ENCODE results near the gene TAB2. TPM values are rescaled to one million over a fixed set of nuclear protein-coding genes. Genes with fewer than 3 reads are reported as not detected.

Gene TAB2
- total and polyA plus RNA-seq, 2 of the 8 experiments (the other 6 are each of a cell fraction or from before 2014, with no cell fraction given) = 40.4 to 63.0 TPM

DNA sequence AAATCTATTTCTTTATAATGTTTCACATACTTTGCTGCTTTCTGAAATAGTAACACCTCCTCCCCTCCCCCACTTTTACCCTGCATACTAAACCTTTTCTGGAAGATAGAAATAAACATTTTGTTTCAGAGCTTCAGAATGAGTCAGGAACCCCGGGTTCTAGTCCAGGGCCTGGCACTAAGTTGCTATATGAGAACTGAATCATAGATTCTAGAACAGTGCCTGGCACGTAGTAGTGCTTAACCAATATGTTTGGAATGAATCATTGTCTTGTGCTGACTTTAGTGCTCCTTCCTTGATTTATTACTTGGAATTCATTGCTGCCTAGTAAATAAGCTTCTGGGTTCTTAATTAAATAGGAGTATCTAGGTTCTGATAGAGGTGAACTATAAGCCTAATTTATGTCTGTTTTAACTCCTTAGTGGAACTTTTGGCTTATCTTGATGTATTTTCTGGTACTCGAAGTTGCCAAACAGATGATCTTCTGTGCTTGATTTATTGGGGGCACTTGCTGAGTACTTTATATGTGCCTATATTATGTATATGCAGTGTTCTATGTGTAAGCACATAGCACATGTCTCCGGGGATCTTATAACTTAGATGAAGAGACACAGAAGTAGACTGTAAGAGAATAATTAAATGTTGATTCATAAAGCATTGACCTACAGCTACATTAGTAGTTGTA, 18.6 kb downstream of the TAB2 start (continued):
- no peak for TF ChIP-seq RNF2 (IDR thresholded peaks at IDR 0.05; ENCODE audit: borderline replicate concordance, low read depth, low read length, missing control alignments, poor library complexity, severe bottlenecking)
- no peak for TF ChIP-seq GABPA (IDR thresholded peaks at IDR 0.05; ENCODE audit: borderline replicate concordance, insufficient read depth, low read length)
- no peak for TF ChIP-seq BACH1 (IDR thresholded peaks at IDR 0.05; ENCODE audit: low read length)
- TF ChIP-seq RFX5 (IDR thresholded peaks at IDR 0.05; ENCODE audit: borderline replicate concordance, low read depth, low read length) = no peak
- TF ChIP-seq, protein P1, sequence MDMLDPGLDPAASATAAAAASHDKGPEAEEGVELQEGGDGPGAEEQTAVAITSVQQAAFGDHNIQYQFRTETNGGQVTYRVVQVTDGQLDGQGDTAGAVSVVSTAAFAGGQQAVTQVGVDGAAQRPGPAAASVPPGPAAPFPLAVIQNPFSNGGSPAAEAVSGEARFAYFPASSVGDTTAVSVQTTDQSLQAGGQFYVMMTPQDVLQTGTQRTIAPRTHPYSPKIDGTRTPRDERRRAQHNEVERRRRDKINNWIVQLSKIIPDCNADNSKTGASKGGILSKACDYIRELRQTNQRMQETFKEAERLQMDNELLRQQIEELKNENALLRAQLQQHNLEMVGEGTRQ (IDR thresholded peaks at IDR 0.05; ENCODE audit: low read length) = no peak
- TF ChIP-seq MAFK (IDR thresholded peaks at IDR 0.05; ENCODE audit: low read depth, low read length) = no peak
- no peak for TF ChIP-seq HDAC2 (IDR thresholded peaks at IDR 0.05; ENCODE audit: borderline replicate concordance in 1 of 2, low read depth in 2 of 2, low read length in 2 of 2)
- no peak for TF ChIP-seq CTBP2 (IDR thresholded peaks at IDR 0.05; ENCODE audit: borderline replicate concordance, insufficient read depth, insufficient read length, low read length)
- no peak for TF ChIP-seq EZH2 (IDR thresholded peaks at IDR 0.05; ENCODE audit: low read depth, low read length, severe bottlenecking)
- no peak for TF ChIP-seq EGR1 (IDR thresholded peaks at IDR 0.05; ENCODE audit: borderline replicate concordance, low read depth, low read length)
